GM18951 (cell line): ENCODE measurements around the gene ID2.
A peak's percentile ranks its signal among the peaks of the same experiment; 100 is the strongest.

Experiments
- POLR2A ChIP-seq: IDR thresholded peaks from 4 replicates; pipeline ENCODE4 v1.6.1; 2011; ENCODE audit warnings: mild to moderate bottlenecking; ENCODE audit not compliant: insufficient read length, insufficient read depth; ENCODE audit errors: extremely low read depth
- in situ Hi-C: fragments of 300-500 bp; cut with MboI; formaldehyde crosslinking; loops from one replicate; pipeline ENCODE4 v1.12.0; 2022; ENCODE audit warnings: low sequenced_read_pairs, mixed read lengths, inconsistent platforms; ENCODE audit not compliant: unreplicated experiment

The ID2 gene

GRCh38 chr2:8681786-8682692 is at the start of gene ID2:
ID2 (plus strand) TSS chr2:8682056; CDS start chr2:8682166, 110 bp downstream.
- peak; percentile 100 for TF ChIP-seq POLR2A
- in situ Hi-C loops, result loop anchor here (10.0 to 25.0 kb wide), 3 partner anchors 157 to 1270 kb away; no protein-coding TSS in a partner anchor

GRCh38 chr2:8632755-8633154 is 49.1 kb upstream of the ID2 start:
- in situ Hi-C loops, result no loop called here
- TF ChIP-seq POLR2A, result no peak

- in situ Hi-C loops, result no loop called here
- no peak for TF ChIP-seq POLR2A
These were observed 48.6 kb upstream of the ID2 start for GRCh38 chr2:8633186-8633734.

GRCh38 chr2:8633735-8634313 is 48.0 kb upstream of the ID2 start:
- in situ Hi-C loops, result no loop called here
- TF ChIP-seq POLR2A, result no peak

GRCh38 chr2:8634466-8635172 is 47.2 kb upstream of the ID2 start:
- no peak for TF ChIP-seq POLR2A
- in situ Hi-C loops, result no loop called here

- in situ Hi-C loops, result no loop called here
These were observed 45.8 kb upstream of the ID2 start for GRCh38 chr2:8636041-8636491.

GRCh38 chr2:8636721-8637636 is 44.9 kb upstream of the ID2 start:
- in situ Hi-C loops, result no loop called here
- TF ChIP-seq POLR2A, result no peak

More at GRCh38 chr2:8636041-8636491, 45.8 kb upstream of the ID2 start:
- TF ChIP-seq POLR2A, result no peak

GRCh38 chr2:8638327-8638726 is 43.5 kb upstream of the ID2 start:
- in situ Hi-C loops, result no loop called here
- TF ChIP-seq POLR2A, result no peak

GRCh38 chr2:8639122-8639635 is 42.7 kb upstream of the ID2 start:
- no peak for TF ChIP-seq POLR2A
- in situ Hi-C loops, result no loop called here

- in situ Hi-C loops, result no loop called here
These were observed 41.4 kb upstream of the ID2 start for GRCh38 chr2:8640498-8640897.

GRCh38 chr2:8641301-8641965 is 40.4 kb upstream of the ID2 start:
- no peak for TF ChIP-seq POLR2A
- in situ Hi-C loops, result no loop called here

More at GRCh38 chr2:8640498-8640897, 41.4 kb upstream of the ID2 start:
- TF ChIP-seq POLR2A, result no peak

- TF ChIP-seq POLR2A, result no peak
- in situ Hi-C loops, result no loop called here
These were observed 39.3 kb upstream of the ID2 start for GRCh38 chr2:8642366-8643068.
